H1 (cell line): ENCODE measurements around the gene KLHL29. TPM values are rescaled to one million over a fixed set of nuclear protein-coding genes. Genes with fewer than 3 reads are reported as not detected.

Experiments used
- CTCF ChIA-PET: fragments of 300-600 bp; sonication (Branson Sonifier 250); formaldehyde crosslinking; loops from one replicate; lab custom pipeline; 2021; ENCODE audit not compliant: partially characterized antibody; lab: Charles Lee
- POLR2A ChIA-PET: fragments of 300-600 bp; sonication (Branson Sonifier 250); formaldehyde crosslinking; loops from one replicate; lab custom pipeline; 2021; ENCODE audit warnings: inconsistent platforms; ENCODE audit not compliant: partially characterized antibody; lab: Charles Lee
- DNase-seq, 2 experiments: peaks; one replicate each; pipeline versions ENCODE4 v3.0.0 to v3.0.0-alpha.2; 2010 to 2022; ENCODE audit warnings: low spot score in 2 of 2, low read depth in 1 of 2, mixed read lengths in 1 of 2
- FAIRE-seq: peaks from 2 replicates; lab custom pipeline; 2011; peaks lifted over from hg19 to GRCh38; lab: Jason Lieb, UNC
- H2AFZ ChIP-seq: 2 replicates; pipeline ENCODE4 v1.8.1; 2012; ENCODE audit warnings: low read length, inconsistent platforms
- H2AK5ac ChIP-seq: 2 replicates; pipeline ENCODE4 v1.6.1; 2013; ENCODE audit warnings: low read depth, low read length
- H2BK120ac ChIP-seq: replicated peaks from 2 replicates; pipeline ENCODE3; 2013; ENCODE audit warnings: low read depth, low read length, inconsistent platforms
- H2BK12ac ChIP-seq: 2 replicates; pipeline ENCODE4 v1.6.1; 2013; ENCODE audit warnings: low read depth, low read length
- H2BK15ac ChIP-seq: 2 replicates; pipeline ENCODE4 v1.6.1; 2013; ENCODE audit warnings: low read length
- H2BK20ac ChIP-seq: 2 replicates; pipeline ENCODE4 v1.6.1; 2013; ENCODE audit warnings: low read length
- H2BK5ac ChIP-seq: 2 replicates; pipeline ENCODE4 v1.6.1; 2013; ENCODE audit warnings: low read depth, low read length
- H3K14ac ChIP-seq: 2 replicates; pipeline ENCODE4 v1.6.1; 2013; ENCODE audit warnings: inconsistent platforms; ENCODE audit not compliant: insufficient read length
- H3K18ac ChIP-seq: 2 replicates; pipeline ENCODE4 v1.6.1; 2013; ENCODE audit warnings: low read length; ENCODE audit errors: extremely low read depth
- H3K23ac ChIP-seq: 2 replicates; pipeline ENCODE4 v1.6.1; 2013; ENCODE audit warnings: inconsistent platforms; ENCODE audit not compliant: insufficient read length
- H3K23me2 ChIP-seq: 2 replicates; pipeline ENCODE4 v1.6.1; 2013; ENCODE audit warnings: low read depth, low read length
- H3K27ac ChIP-seq: 2 replicates; pipeline ENCODE4 v1.6.1; 2011; ENCODE audit warnings: low read depth, low read length, inconsistent platforms
- H3K27me3 ChIP-seq, 4 experiments: replicated peaks in 1 of 4; 1 replicate in 1 of 4; 2 replicates in 3 of 4; pipeline versions ENCODE4 v1.6.1 to v1.8.1; 2011 to 2013; ENCODE audit warnings: low read length in 3 of 4, mild to moderate bottlenecking in 3 of 4, inconsistent platforms in 2 of 4, mixed read lengths in 2 of 4, moderate library complexity in 1 of 4; ENCODE audit not compliant: control insufficient read depth in 3 of 4, insufficient read depth in 3 of 4; ENCODE audit errors: extremely low read depth in 1 of 4
- H3K36me3 ChIP-seq, 4 experiments: 2 replicates each; pipeline versions ENCODE4 v1.6.1 to v1.8.1; 2011 to 2013; ENCODE audit warnings: mild to moderate bottlenecking in 4 of 4, low read length in 3 of 4, moderate library complexity in 2 of 4, control low read depth in 1 of 4, inconsistent platforms in 1 of 4; ENCODE audit not compliant: insufficient read depth in 4 of 4, control insufficient read depth in 2 of 4
- H3K4ac ChIP-seq: replicated peaks from 2 replicates; pipeline ENCODE3; 2013; ENCODE audit warnings: low read length, low read depth, mixed read lengths, inconsistent platforms; ENCODE audit not compliant: insufficient read length
- H3K4me1 ChIP-seq, 4 experiments: replicated peaks in 1 of 4; 1 replicate in 1 of 4; 2 replicates in 3 of 4; pipeline versions ENCODE4 v1.6.1 to v1.8.1; 2011 to 2013; ENCODE audit warnings: low read length in 3 of 4, inconsistent platforms in 2 of 4, mixed read lengths in 1 of 4; ENCODE audit not compliant: insufficient read depth in 4 of 4, control insufficient read depth in 3 of 4
- H3K4me2 ChIP-seq, 2 experiments: 2 replicates each; pipeline versions ENCODE4 v1.6.1 to v1.8.1; 2011 to 2013; ENCODE audit warnings: low read depth in 2 of 2, low read length in 2 of 2, control low read depth in 1 of 2, inconsistent platforms in 1 of 2, mild to moderate bottlenecking in 1 of 2; ENCODE audit not compliant: insufficient read depth in 1 of 2
- H3K4me3 ChIP-seq, 4 experiments: fragments of 200-600, 300-600 bp in 1 of 4; sonication (generic), shearing (Covaris generic), sonication (Bioruptor Twin) in 1 of 4; 2 replicates each; pipeline versions ENCODE4 v1.5.1 to v1.8.1; 2011 to 2016; ENCODE audit warnings: low read length in 4 of 4, low read depth in 3 of 4, control low read depth in 2 of 4, inconsistent platforms in 2 of 4, mild to moderate bottlenecking in 2 of 4, mixed read lengths in 1 of 4, moderate library complexity in 1 of 4; ENCODE audit not compliant: insufficient read depth in 2 of 4; ENCODE audit errors: extremely low read depth in 1 of 4
- H3K56ac ChIP-seq: replicated peaks from 2 replicates; pipeline ENCODE3; 2013; ENCODE audit warnings: low read depth, mild to moderate bottlenecking, mixed read lengths, low read length, inconsistent platforms; ENCODE audit not compliant: insufficient read length
- H3K79me1 ChIP-seq: 2 replicates; pipeline ENCODE4 v1.6.1; 2013; ENCODE audit warnings: low read depth, low read length, control low read depth
- H3K79me2 ChIP-seq, 2 experiments: 2 replicates each; pipeline versions ENCODE4 v1.6.1 to v1.8.1; 2012 to 2013; ENCODE audit warnings: low read length in 2 of 2, mild to moderate bottlenecking in 2 of 2, inconsistent platforms in 1 of 2; ENCODE audit not compliant: insufficient read depth in 2 of 2, control insufficient read depth in 1 of 2
- H3K9ac ChIP-seq, 4 experiments: replicated peaks in 1 of 4; 1 replicate in 1 of 4; 2 replicates in 3 of 4; pipeline versions ENCODE4 v1.6.1 to v1.8.1; 2011 to 2013; ENCODE audit warnings: low read depth in 3 of 4, low read length in 3 of 4, control low read depth in 2 of 4, mild to moderate bottlenecking in 2 of 4, moderate library complexity in 2 of 4, inconsistent platforms in 1 of 4; ENCODE audit errors: extremely low read depth in 1 of 4
- H3K9me3 ChIP-seq, 2 experiments: 2 replicates each; pipeline versions ENCODE4 v1.6.1 to v1.8.1; 2012 to 2013; ENCODE audit warnings: mild to moderate bottlenecking in 2 of 2, moderate library complexity in 2 of 2, control low read depth in 1 of 2, inconsistent platforms in 1 of 2, low read depth in 1 of 2, low read length in 1 of 2, mixed read lengths in 1 of 2; ENCODE audit not compliant: insufficient read depth in 2 of 2
- H4K20me1 ChIP-seq, 2 experiments: replicated peaks in 1 of 2; 2 replicates each; pipeline versions ENCODE3 to v1.8.1; 2011 to 2013; ENCODE audit warnings: inconsistent platforms in 2 of 2, low read length in 2 of 2, mild to moderate bottlenecking in 1 of 2; ENCODE audit not compliant: insufficient read depth in 2 of 2, control insufficient read depth in 1 of 2
- H4K5ac ChIP-seq: 2 replicates; pipeline ENCODE4 v1.6.1; 2013; ENCODE audit warnings: low read length, low read depth, mixed read lengths, inconsistent platforms; ENCODE audit not compliant: insufficient read length
- H4K8ac ChIP-seq: 2 replicates; pipeline ENCODE4 v1.8.0; 2013; ENCODE audit warnings: mild to moderate bottlenecking, moderate library complexity, low read length, inconsistent platforms; ENCODE audit not compliant: insufficient read depth; ENCODE audit errors: extremely low read depth
- H4K91ac ChIP-seq: replicated peaks from 2 replicates; pipeline ENCODE3; 2013; ENCODE audit warnings: low read length, mixed read lengths, inconsistent platforms; ENCODE audit not compliant: insufficient read length
- JUND ChIP-seq: IDR thresholded peaks from 2 replicates; pipeline ENCODE4 v1.6.1; 2011; ENCODE audit warnings: mild to moderate bottlenecking, improper control_type of control experiment, low read length
- MAFK ChIP-seq: IDR thresholded peaks from 2 replicates; pipeline ENCODE4 v1.6.1; 2012; ENCODE audit warnings: low read depth, mild to moderate bottlenecking, improper control_type of control experiment, low read length
- MAX ChIP-seq: IDR thresholded peaks from 2 replicates; pipeline ENCODE4 v1.6.1; 2012; ENCODE audit warnings: inconsistent platforms
- NANOG ChIP-seq: IDR thresholded peaks from 2 replicates; pipeline ENCODE4 v1.6.1; 2011; ENCODE audit warnings: low read length, low read depth, mild to moderate bottlenecking, inconsistent platforms; ENCODE audit not compliant: insufficient read depth, poor library complexity, severe bottlenecking
- RFX5 ChIP-seq: IDR thresholded peaks from 2 replicates; pipeline ENCODE4 v1.6.1; 2011; ENCODE audit warnings: low read depth, low read length, improper control_type of control experiment, borderline replicate concordance
- SAP30 ChIP-seq: fragments of 300-600 bp; sonication (generic); IDR thresholded peaks from 2 replicates; pipeline ENCODE4 v1.7.1; 2012; ENCODE audit warnings: low read length, moderate library complexity, mild to moderate bottlenecking, inconsistent platforms; ENCODE audit not compliant: insufficient read depth, insufficient replicate concordance
- YY1 ChIP-seq: IDR thresholded peaks from 2 replicates; pipeline ENCODE4 v1.6.1; 2011; ENCODE audit warnings: low read depth, mild to moderate bottlenecking, low read length
- WGBS, 2 experiments: shearing (Covaris generic) in 1 of 2; methylation state at CpG; one replicate each; pipeline versions ENCODE4 v1.1.6 to v1.1.7; 2013 to 2015; ENCODE audit warnings: low lambda C conversion rate in 2 of 2, mixed read lengths in 2 of 2, inconsistent platforms in 1 of 2, low coverage in 1 of 2, missing lambda C conversion rate in 1 of 2; ENCODE audit not compliant: insufficient replicate concordance in 2 of 2, insufficient coverage in 1 of 2, insufficient read length in 1 of 2; ENCODE audit errors: extremely low coverage in 1 of 2, missing lambda C conversion rate in 1 of 2; 5-methylcytosine and 5-hydroxymethylcytosine counted together
- polyA plus RNA-seq, 7 experiments: library from polyadenylated mRNA; depleted of rRNA in 3 of 7; stranded (reverse) in 5 of 7; unstranded in 2 of 7; fragments of >200 nt in 5 of 7; fragments of 200-250 nt in 2 of 7; gene quantifications; 1 replicate in 5 of 7; 2 replicates in 1 of 7; 4 replicates in 1 of 7; pipeline versions ENCODE4 v1.2.1 to v1.2.3, GENCODE V29; 2011 to 2013; ENCODE audit warnings: missing spikeins in 2 of 7, mixed read lengths in 2 of 7
- total RNA-seq: library from RNA; stranded (reverse); fragmentation: NEBNext Ultra II Directional; extraction: Animal tissue kit (Norgen Biotek cat#: 25700); gene quantifications from 2 replicates; pipeline ENCODE4 v1.2.1, GENCODE V29; 2021

Gene KLHL29
- total and polyA plus RNA-seq, 2 of the 8 experiments (the other 6 are each of a cell fraction or from before 2014, with no cell fraction given), result 1.1 to 4.7 TPM

GRCh38 chr2:23475473-23475872 lies 90.5 kb downstream of the KLHL29 start:
- no peak overlapping the region for H3K56ac ChIP-seq

More at GRCh38 chr2:23475473-23475872, 90.5 kb downstream of the KLHL29 start:
- Histone ChIP-seq H3K4me3 (peak overlapping the region in 1 of 4 experiments; percentile 9; a peak in 1 of 8 replicates), H3K79me1 (no peaks in the 10 kb centered on the region), H3K27me3 (peaks cover 0 to 10% (median 1%) of the 10 kb centered on the region in 4 experiments; a peak in 2 of 7 replicates), H2BK12ac (peak overlapping the region; percentile 91; the same call in 1 of the 2 replicates), H4K5ac (no peak overlapping the region), H3K4me1 (peaks cover 0 to 39% (median 15%) of the 10 kb centered on the region in 4 experiments; a peak in 6 of 7 replicates), H3K4me2 (peak overlapping the region; percentile 3 to 71; a peak in 2 of 4 replicates), H3K9ac (no peak overlapping the region), H4K91ac (no peak overlapping the region), H3K18ac (peak overlapping the region; percentile 75; the same call in 1 of the 2 replicates), H4K8ac (peak overlapping the region; percentile 21; the same call in 1 of the 2 replicates), H4K20me1 (no peaks in the 10 kb centered on the region), H3K14ac (no peak overlapping the region), H2BK20ac (peak overlapping the region; percentile 53; the same call in 1 of the 2 replicates), H2BK15ac (no peak overlapping the region), H3K4ac (no peak overlapping the region), H3K23me2 (no peaks in the 10 kb centered on the region)
- WGBS, 2 experiments, result 74% methylated on average over 11 of the region's 11 CpGs; no CpG with 5 or more reads in 1 of the 2 experiments
- no peak for FAIRE-seq
- CTCF ChIA-PET, result interaction anchor here (1.6 to 5.1 kb wide), 3 partner anchors 11 to 29 kb away, joined by 4 to 23 read pairs (median 4); no protein-coding TSS in a partner anchor
- TF ChIP-seq MAFK (no peak), YY1 (no peak), MAX (peak; percentile 25; the same call in 1 of the 2 replicates), NANOG (no peak), SAP30 (no peak), RFX5 (no peak), JUND (no peak)
- TF ChIP-seq, all 59 proteins: peak for 1
- POLR2A ChIA-PET, result interaction anchor here (1.1 kb wide), 1 partner anchor 9 kb away, joined by 3 read pairs; no protein-coding TSS in a partner anchor
- Histone ChIP-seq H2AK5ac (peak overlapping the region; percentile 93; the same call in 1 of the 2 replicates), H3K9me3 (no peaks in the 10 kb centered on the region), H3K27ac (no peak overlapping the region), H3K23ac (no peak overlapping the region), H2BK120ac (no peak overlapping the region), H2AFZ (no peak overlapping the region), H2BK5ac (no peak overlapping the region), H3K36me3 (no peaks in the 10 kb centered on the region), H3K79me2 (no peaks in the 10 kb centered on the region)
- no peak for DNase-seq
